HL-60/S4 treated with phorbol 12-myristate 13-acetate at 8.2 ng/mL for 4 days and 3 days (cell line): Measurements from ENCODE around the gene C4orf50.

Source experiments
- in situ Hi-C: fragments of 300-500 bp; cut with MboI; formaldehyde crosslinking; loops from 2 replicates; pipeline ENCODE4 v1.15.0; 2022; ENCODE audit warnings: low sequenced_read_pairs

The C4orf50 gene

GRCh38 chr4:5894266-5894665 is 124.0 kb downstream of the C4orf50 start:
- in situ Hi-C loops = no loop called here

- in situ Hi-C loops = no loop called here
These were observed 124.6 kb downstream of the C4orf50 start for GRCh38 chr4:5893591-5893990.

GRCh38 chr4:5893004-5893580 is 125.1 kb downstream of the C4orf50 start, which contains the start of gene CRMP1:
Gene CRMP1 (minus strand): TSS chr4:5893086. CDS start chr4:5892969, 117 bp downstream.
- in situ Hi-C loops = no loop called here

- in situ Hi-C loops = no loop called here
These were observed 125.8 kb downstream of the C4orf50 start for GRCh38 chr4:5892323-5893003.

- in situ Hi-C loops = no loop called here
These were observed 126.5 kb downstream of the C4orf50 start for GRCh38 chr4:5891563-5892322.

GRCh38 chr4:5890063-5890727 is 128.0 kb downstream of the C4orf50 start:
- in situ Hi-C loops = no loop called here

GRCh38 chr4:5889002-5889696 is 129.1 kb downstream of the C4orf50 start:
- in situ Hi-C loops = no loop called here

- in situ Hi-C loops = no loop called here
These were observed 129.8 kb downstream of the C4orf50 start for GRCh38 chr4:5888222-5889001.

- in situ Hi-C loops = no loop called here
These were observed 130.6 kb downstream of the C4orf50 start for GRCh38 chr4:5887361-5888221.

- in situ Hi-C loops = no loop called here
These were observed 131.2 kb downstream of the C4orf50 start for GRCh38 chr4:5887011-5887360.

GRCh38 chr4:5885733-5886132 is 132.5 kb downstream of the C4orf50 start:
- in situ Hi-C loops = no loop called here

- in situ Hi-C loops = no loop called here
These were observed 133.4 kb downstream of the C4orf50 start for GRCh38 chr4:5884796-5885195.

GRCh38 chr4:5883916-5884315 is 134.3 kb downstream of the C4orf50 start:
- in situ Hi-C loops = no loop called here

GRCh38 chr4:5882947-5883346 is 135.3 kb downstream of the C4orf50 start:
- in situ Hi-C loops = no loop called here

- in situ Hi-C loops = no loop called here
These were observed 136.9 kb downstream of the C4orf50 start for GRCh38 chr4:5881340-5881739.

- in situ Hi-C loops = no loop called here
These were observed 139.9 kb downstream of the C4orf50 start for GRCh38 chr4:5878359-5878758.

GRCh38 chr4:5877392-5877791 is 140.8 kb downstream of the C4orf50 start:
- in situ Hi-C loops = no loop called here

GRCh38 chr4:5874811-5875449 is 143.3 kb downstream of the C4orf50 start:
- in situ Hi-C loops = no loop called here

- in situ Hi-C loops = no loop called here
These were observed 147.5 kb downstream of the C4orf50 start for GRCh38 chr4:5870701-5871100.
